GM12872 (cell line): ENCODE results near the gene KLC1.

Experiments used
- TF ChIP-seq, protein P1 (sequence below): IDR thresholded peaks from 3 replicates; pipeline ENCODE4 v1.5.1; 2011; ENCODE audit warnings: low read depth, mild to moderate bottlenecking, low read length, moderate library complexity; ENCODE audit not compliant: insufficient read depth

KLC1 gene

DNA sequence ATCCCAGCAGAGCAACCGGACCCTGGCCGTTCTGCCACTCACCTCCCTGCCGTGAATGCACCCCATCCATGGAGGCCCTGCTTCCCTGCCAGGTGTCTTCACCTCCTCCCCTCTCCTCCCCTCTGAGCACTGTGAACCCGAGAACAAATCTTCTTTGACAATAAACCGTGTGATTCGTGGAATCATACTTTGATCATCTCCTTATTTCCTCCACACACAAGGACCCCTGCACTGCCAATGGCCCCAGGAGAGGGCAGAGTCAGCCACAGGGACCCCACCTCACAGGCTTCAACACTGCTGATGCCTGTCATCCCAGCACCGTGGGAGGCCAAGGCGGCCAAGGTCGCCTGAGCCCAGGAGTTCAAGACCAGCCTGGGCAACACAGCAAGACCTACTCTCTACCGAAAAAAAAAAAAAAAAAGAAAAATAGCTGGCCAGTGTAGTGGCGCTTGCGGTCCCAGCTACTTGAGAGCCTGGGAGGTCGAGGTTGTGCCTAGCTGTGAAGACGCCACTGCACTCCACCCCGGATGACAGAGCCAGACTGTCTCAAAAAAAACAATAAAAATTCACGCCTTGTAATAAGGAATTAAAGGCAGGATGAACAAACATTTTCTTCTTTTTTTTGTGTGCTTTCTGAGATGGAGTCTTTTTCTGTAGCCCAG is 85.2 kb downstream of the KLC1 start:
- TF ChIP-seq, protein P1, sequence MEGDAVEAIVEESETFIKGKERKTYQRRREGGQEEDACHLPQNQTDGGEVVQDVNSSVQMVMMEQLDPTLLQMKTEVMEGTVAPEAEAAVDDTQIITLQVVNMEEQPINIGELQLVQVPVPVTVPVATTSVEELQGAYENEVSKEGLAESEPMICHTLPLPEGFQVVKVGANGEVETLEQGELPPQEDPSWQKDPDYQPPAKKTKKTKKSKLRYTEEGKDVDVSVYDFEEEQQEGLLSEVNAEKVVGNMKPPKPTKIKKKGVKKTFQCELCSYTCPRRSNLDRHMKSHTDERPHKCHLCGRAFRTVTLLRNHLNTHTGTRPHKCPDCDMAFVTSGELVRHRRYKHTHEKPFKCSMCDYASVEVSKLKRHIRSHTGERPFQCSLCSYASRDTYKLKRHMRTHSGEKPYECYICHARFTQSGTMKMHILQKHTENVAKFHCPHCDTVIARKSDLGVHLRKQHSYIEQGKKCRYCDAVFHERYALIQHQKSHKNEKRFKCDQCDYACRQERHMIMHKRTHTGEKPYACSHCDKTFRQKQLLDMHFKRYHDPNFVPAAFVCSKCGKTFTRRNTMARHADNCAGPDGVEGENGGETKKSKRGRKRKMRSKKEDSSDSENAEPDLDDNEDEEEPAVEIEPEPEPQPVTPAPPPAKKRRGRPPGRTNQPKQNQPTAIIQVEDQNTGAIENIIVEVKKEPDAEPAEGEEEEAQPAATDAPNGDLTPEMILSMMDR: no peak

DNA sequence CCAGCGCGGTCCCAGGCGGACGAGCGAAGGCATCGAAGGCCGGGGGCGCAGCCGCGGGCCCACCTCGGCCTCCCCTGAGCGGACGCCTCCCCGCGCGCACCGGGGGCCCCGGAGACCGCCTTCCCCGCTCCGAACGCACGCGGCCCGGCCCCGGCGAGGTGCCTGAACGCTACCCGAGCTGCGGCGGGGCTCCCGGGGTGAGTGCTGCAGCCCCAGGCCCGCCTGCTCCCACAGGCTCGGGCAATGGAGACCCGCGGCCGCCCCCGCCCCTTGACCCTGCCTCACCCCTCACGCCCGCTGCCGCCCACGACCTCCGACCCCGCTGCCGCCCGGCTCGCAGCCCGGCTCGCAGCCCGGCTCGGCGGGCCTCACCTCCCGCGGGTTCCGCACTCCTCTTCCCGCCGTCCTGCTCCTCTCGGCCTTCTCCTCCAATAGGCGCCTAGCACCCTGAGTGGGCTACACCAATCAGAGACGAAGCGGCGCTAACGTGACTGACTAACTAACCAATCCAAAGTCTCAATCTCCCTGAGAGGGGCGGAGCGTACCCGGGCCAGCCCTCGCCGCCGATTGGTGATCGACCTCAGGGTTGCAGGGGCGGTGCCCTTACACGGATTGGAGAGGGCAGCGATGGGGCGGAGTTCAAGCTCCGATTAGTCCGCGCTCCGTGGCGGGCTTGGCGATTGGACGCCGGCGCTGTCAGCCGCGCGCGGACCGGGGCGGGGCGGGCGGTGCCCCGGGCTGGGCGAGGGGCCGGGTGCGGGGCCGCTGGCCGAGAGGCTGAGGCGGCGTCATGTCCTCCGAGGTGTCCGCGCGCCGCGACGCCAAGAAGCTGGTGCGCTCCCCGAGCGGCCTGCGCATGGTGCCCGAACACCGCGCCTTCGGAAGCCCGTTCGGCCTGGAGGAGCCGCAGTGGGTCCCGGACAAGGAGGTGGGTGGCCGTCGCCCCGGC is 86.3 kb downstream of the KLC1 start, which contains the start of the genes XRCC3 and ZFYVE21:
Gene XRCC3, minus strand, starts transcription at position 400 of the 949 bp plus-strand sequence. CDS start 4,364 bp downstream, outside the sequence.
Gene ZFYVE21, plus strand, starts transcription at position 759 of the 949 bp plus-strand sequence. Its CDS starts 32 bp downstream, at position 791.
- TF ChIP-seq, protein P1: no peak

DNA sequence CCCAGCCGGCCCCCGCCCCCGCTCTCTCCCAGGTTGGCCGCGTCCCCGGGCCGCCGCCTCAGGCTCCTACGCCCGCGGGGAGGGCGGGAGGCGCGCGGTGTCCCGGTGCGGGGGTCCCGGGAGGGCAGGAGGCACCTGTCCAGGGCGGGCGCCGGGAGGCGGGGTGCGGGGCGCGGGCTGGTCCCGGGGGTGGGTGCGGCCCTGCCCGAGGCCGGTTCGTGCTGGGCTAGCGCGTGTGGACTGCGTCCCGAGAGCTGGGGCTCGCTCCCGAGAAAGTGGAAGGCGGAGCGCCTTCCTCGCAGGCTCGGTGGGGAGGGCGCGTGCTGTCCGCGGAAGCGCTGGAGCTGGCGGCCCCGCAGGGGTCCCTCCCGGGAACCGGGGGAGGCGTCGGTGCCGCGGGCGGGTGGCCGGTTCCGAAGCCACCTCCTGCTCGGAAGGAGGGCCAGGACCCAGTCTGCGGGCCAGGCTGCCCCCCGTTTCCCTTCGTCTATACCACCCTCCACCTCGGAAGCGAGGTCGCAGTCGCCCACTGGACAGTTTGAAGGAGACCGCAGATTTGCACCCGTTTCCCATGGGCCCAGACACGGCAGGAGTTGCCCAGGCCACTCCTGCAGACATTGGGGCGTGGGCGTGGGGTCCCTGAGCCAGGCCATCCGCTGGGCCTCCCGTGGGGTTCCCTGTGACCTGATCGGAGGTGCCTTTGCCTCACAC is 87.2 kb downstream of the KLC1 start:
- TF ChIP-seq, protein P1: no peak

DNA sequence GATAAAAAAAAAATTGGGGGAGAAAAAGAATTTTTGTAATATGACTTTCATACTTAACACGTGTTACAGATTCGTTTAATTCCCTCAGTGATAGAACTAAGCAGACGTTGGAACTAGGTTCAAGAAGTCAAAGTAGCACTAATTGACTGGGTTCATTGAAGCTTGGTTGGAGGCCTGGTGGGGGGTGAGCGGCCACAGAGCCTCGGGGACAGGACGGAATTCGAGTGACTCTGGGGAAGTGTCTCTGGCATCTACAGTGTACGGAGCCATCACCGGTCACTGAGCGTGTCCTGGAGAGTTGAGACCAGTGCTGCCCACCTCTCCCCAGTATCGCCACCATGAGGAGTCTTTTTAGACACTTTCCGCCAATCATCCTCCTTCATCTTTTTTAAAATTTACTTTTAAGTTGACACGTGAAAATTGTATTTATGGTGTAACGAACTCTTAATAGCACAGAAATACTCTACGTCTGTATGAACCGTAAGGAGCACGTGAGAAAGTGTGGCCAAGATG is 87.9 kb downstream of the KLC1 start:
- TF ChIP-seq, protein P1: no peak

DNA sequence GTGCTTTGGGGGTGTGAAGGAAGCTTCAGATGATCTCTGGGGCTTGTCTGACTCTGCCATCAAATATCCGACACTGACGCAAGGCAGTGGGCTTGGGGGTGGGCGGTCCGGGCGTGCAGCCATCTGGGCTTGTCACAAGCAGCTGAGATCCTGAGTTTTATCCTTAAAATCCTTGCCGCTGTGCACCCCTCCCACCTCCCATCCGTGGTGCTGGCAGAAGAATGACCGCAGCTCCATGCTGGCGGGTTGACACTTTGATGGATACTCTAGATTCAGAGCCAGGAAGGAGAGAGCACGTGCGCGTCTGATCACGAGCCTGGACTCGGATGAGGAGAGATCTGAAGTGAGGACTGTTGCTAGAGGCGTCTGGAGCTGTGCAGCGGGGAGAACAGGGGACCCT is 89.6 kb downstream of the KLC1 start:
- TF ChIP-seq, protein P1: no peak

DNA sequence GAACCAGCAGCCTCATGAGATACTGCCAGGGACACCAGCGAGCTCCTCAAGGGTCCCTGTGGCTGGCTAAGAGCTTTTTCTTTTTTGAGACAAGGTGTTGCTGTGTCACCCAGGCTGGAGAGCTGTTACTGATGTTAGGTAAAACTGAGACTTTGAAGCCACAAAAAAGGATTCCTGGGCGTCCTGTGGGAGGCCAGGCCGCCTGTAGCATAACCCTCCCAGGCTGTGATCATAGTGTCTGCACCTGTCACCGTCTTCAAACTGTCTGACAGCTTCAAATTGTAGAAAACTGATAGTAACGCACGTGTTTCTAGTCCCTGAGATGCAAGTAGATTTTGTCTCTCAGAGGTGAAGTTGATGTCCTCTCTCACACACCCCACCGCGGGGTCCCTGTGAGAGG is 90.7 kb downstream of the KLC1 start:
- TF ChIP-seq, protein P1: no peak
